ENCODE data around the gene CLTCL1. TPM values are rescaled to one million over a fixed set of nuclear protein-coding genes. Genes with fewer than 3 reads are reported as not detected.
A peak's percentile ranks its signal among the peaks of the same experiment; 100 is the strongest.

CLTCL1 gene
- total and polyA plus RNA-seq, 4 donors: 2.0 to 4.8 (median 2.6) TPM

DNA sequence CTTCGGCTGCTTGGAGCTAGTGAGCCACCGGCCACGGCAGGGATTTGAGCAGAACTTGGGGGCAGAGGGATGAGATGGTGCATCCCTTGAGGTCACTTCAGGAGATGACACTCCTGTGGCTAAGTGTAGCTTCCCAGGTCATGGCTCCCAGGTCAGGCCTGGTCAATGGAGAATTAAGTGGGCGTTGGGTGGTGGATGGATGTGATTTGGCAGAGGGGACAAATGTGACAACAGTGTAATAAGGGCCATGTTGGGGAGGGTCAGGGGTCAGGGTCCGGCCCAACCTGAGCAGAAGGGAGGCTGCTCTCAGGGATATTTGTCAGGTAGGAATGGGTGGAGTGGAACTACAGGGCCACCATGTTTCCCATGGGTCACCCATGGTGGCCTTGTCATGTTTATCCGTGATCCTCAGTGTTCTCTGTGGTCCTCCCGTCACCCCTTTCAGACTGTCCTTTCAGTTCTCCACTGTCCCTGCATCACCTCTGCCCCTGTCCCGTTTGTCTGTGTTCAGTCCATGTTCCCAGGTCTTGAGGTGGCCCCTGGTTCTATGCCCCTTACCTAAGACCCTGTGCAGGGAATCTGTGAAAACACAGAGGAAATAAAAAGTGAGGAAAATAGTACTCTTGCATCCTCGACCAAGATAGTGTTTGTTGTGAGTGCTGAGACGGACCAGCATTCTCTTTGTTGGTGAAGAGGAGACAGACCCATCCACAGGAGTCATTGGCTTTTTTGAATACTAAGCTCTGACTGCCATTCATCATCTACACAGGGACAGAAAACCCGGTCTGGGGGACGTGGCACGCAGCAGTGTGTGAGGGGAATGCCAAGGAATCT, 119.1 kb downstream of the CLTCL1 start:
- 42% methylated on average over 13 of the region's 13 CpGs for WGBS
- Histone ChIP-seq H3K9me3 (ENCODE audit: control insufficient read depth in 4 of 4, low read length in 3 of 4) (no peaks in the 10 kb centered on the region), H3K27me3 (ENCODE audit: control insufficient read depth in 4 of 4, insufficient read depth in 4 of 4, low read length in 3 of 4) (peaks cover 0 to 7% (median 3%) of the 10 kb centered on the region in 4 donors), H3K9ac (ENCODE audit: low read depth in 1 of 2, low read length in 2 of 2) (peak overlapping the region; percentile 68 to 98), H3K4me3 (ENCODE audit: low read depth in 1 of 3, low read length in 3 of 3) (peak overlapping the region; percentile 84 to 89 (median 87)), H3K27ac (ENCODE audit: low read depth in 1 of 2, low read length in 2 of 2) (peak overlapping the region; percentile 85 to 86), H3K36me3 (ENCODE audit: control insufficient read depth in 4 of 4, insufficient read depth in 3 of 4, low read depth in 1 of 4, low read length in 3 of 4) (no peaks in the 10 kb centered on the region), H3K4me1 (ENCODE audit: control insufficient read depth in 4 of 4, insufficient read depth in 4 of 4, low read length in 3 of 4) (peaks cover 27 to 75% (median 61%) of the 10 kb centered on the region in 4 donors)
- no peak for TF ChIP-seq GABPA (IDR thresholded peaks at IDR 0.05 in 1 of 2, conservative IDR thresholded peaks at IDR 0.05 in 1 of 2)
- no peak for DNase-seq (ENCODE audit: low spot score)

- no peaks in the 10 kb centered on the region for H3K36me3 ChIP-seq (ENCODE audit: control insufficient read depth in 4 of 4, insufficient read depth in 3 of 4, low read depth in 1 of 4, low read length in 3 of 4)
- DNase-seq (ENCODE audit: low spot score): no peak
- H3K4me1 ChIP-seq (ENCODE audit: control insufficient read depth in 4 of 4, insufficient read depth in 4 of 4, low read length in 3 of 4): peaks cover 22 to 50% (median 38%) of the 10 kb centered on the region in 4 donors
- H3K27me3 ChIP-seq (ENCODE audit: control insufficient read depth in 4 of 4, insufficient read depth in 4 of 4, low read length in 3 of 4): peaks cover 0 to 9% (median 3%) of the 10 kb centered on the region in 4 donors
- no peaks in the 10 kb centered on the region for H3K9me3 ChIP-seq (ENCODE audit: control insufficient read depth in 4 of 4, low read length in 3 of 4)
- H3K27ac ChIP-seq (ENCODE audit: low read depth in 1 of 2, low read length in 2 of 2): no peak overlapping the region
- H3K4me3 ChIP-seq (ENCODE audit: low read depth in 1 of 3, low read length in 3 of 3): no peak overlapping the region
- 45% methylated on average over 7 of the region's 7 CpGs for WGBS
- no peak overlapping the region for H3K9ac ChIP-seq (ENCODE audit: low read depth in 1 of 2, low read length in 2 of 2)
- TF ChIP-seq, protein P1, sequence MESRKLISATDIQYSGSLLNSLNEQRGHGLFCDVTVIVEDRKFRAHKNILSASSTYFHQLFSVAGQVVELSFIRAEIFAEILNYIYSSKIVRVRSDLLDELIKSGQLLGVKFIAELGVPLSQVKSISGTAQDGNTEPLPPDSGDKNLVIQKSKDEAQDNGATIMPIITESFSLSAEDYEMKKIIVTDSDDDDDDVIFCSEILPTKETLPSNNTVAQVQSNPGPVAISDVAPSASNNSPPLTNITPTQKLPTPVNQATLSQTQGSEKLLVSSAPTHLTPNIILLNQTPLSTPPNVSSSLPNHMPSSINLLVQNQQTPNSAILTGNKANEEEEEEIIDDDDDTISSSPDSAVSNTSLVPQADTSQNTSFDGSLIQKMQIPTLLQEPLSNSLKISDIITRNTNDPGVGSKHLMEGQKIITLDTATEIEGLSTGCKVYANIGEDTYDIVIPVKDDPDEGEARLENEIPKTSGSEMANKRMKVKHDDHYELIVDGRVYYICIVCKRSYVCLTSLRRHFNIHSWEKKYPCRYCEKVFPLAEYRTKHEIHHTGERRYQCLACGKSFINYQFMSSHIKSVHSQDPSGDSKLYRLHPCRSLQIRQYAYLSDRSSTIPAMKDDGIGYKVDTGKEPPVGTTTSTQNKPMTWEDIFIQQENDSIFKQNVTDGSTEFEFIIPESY (IDR thresholded peaks at IDR 0.05): no peak
- no peak for TF ChIP-seq FOXA2 (IDR thresholded peaks at IDR 0.05)
- TF ChIP-seq EGR1 (IDR thresholded peaks at IDR 0.05; ENCODE audit: low read depth in 2 of 2): no peak
- no peak for TF ChIP-seq REST (IDR thresholded peaks at IDR 0.05)
- no peak for TF ChIP-seq RXRA (IDR thresholded peaks at IDR 0.05)
- no peak for TF ChIP-seq MAX (IDR thresholded peaks at IDR 0.05)
- TF ChIP-seq GABPA (IDR thresholded peaks at IDR 0.05 in 1 of 2, conservative IDR thresholded peaks at IDR 0.05 in 1 of 2): no peak
- TF ChIP-seq NR2F2 (IDR thresholded peaks at IDR 0.05): no peak
- no peak for TF ChIP-seq SP1 (IDR thresholded peaks at IDR 0.05)
- TF ChIP-seq, protein P2, sequence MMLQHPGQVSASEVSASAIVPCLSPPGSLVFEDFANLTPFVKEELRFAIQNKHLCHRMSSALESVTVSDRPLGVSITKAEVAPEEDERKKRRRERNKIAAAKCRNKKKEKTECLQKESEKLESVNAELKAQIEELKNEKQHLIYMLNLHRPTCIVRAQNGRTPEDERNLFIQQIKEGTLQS (IDR thresholded peaks at IDR 0.05): no peak
- TF ChIP-seq JUND (IDR thresholded peaks at IDR 0.05): no peak
Measured at GRCh38 chr22:19169947-19170318, 121.6 kb downstream of the CLTCL1 start.

All from liver (tissue), 9 donors.